Amniotic stem cell (primary cell): ENCODE data around the gene TEX264.

Experiments used
- DNase-seq: peaks from one replicate; lab custom pipeline; 2025; lab: John Stamatoyannopoulos, UW

TEX264 gene

DNA sequence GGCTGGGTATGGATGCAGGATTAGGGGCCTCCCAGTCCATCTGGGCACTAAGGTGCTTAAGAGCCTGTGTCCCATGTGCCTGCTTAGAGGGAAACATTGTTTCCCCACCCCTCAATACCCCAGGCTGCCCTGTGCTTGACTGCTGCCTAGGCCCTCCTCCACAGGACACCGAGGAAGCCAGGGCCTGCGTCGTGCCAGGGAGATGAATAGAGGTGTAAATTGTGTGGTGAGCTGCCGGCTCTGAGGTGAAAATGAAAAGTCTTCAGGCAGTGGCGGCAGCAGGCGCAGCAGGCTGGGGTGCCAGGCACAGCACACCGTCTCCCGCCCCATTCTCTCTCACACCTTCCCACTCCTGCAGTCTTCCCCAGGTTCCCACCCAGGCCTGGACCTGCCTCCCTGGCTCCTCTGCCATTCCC is 21.9 kb downstream of the TEX264 start:
- no peak for DNase-seq

- DNase-seq: no peak
These were observed 25.9 kb downstream of the TEX264 start for GRCh38 chr3:51696954-51697353.

DNA sequence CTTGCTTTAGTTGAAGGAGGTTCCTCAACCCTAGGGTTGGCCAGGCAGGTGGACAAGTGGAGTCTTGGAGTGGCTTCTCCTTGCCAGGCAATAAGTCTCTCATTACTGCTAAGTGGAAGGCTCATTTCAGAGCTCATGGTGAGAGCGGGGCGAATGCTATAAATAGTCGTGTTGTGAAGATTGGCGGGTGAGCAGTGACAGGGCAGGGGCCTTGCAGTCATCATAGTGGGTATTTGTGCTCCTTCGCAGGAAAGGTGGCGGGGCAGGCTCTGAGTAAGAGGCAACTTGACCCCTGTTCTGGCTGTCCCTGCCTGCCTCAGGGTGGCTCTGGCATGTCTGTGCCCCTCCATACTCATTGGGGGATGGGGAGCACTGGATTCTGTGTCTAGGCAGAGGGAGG is 27.2 kb downstream of the TEX264 start:
- no peak for DNase-seq

DNA sequence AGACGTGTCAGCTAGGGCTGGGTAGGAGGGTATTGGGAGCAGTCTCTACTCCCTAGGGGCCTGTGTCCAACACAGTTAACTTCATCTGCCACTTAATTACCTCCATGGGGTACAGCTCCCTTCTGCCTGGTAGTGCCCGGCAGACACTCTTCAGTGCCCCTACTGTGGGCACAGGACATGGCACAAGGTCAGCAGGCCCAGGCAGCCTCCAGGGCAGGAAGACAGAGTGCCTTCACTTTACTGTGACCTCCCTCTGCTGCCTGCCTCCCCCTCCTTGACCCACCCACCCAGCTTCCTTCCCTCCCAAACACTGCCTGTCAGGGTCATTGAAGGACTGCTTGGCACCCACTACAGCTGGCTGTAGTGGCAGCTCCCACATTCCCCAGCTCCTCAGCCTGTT is 29.4 kb downstream of the TEX264 start:
- DNase-seq: no peak

DNA sequence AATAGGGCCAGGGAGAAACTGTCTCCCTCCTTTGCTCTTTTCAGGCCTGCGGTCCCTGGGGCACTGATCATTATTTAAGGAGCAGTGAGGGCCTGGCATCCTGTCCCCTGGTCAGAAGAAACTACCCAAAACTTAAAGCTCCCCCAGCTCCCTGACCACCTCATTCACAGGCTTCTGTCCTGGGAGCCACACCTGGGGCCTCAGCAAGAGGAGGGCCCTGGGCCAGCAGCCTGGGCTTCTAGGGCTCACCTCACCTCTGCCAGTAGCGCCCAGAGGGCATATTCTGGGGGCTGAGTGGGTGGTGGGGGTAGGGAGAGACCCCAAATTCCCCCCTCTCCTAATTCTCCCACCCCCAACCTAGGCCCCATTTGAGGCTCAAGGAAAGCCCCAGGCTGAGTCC is 31.1 kb downstream of the TEX264 start:
- DNase-seq: no peak

DNA sequence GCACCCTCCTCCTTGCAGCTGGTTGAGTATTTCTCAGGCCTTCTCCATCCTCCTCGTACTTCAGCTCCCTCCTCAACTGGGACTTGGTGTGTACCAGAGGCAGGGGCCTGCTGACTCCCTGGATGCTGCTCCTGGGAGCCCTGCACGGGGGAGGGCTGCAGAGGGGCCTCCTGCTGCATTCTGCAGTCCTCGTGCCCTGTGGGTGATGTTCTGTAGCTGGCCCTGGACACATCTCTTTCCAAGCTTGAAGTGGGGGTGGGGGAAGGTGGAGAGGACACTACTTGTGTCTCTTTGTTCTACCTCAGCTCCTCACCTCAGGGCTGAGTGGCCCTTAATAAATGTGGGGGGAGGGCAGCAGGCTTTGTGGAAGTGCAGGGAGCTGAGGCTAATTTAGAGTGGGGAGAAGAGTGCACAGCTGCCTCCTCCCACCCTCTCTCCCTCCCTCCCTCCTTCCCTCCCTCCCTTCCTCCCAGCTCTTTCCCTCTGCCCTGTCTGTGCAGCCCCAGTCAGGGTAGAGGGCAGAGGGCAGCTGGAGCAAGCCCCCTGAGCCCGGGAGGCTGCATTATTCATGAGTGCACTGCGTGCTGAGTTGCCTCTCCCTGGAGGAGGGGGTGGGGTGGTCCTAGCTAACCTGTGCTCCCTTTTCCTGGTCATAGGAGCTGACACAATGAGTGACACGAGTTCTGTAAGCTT is 32.2 kb downstream of the TEX264 start:
- DNase-seq: no peak

GRCh38 chr3:51703761-51704510 is 32.9 kb downstream of the TEX264 start:
- DNase-seq: no peak

DNA sequence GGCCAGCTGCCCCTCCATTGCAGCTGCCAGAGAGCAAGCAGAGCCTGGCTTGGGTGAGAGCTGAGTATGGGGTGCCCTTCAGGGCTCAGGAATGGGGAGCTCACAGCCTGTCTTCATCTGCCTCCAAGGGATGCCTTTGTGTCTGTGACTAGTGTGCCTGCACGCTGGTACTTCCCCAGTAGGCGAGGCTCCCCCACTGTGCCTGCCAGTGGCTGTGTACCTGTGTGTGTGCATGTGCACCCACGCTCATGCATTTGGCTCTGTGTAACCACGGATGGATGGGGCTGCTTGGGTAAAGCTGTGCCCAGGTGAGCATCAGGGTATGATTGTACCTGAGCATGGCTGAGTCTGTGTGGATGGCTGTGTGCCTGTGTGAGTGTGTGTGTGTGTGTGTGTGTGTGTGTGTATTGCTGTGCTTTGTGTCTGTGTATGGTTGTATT is 33.5 kb downstream of the TEX264 start:
- no peak for DNase-seq

- no peak for DNase-seq
These were observed 34.4 kb downstream of the TEX264 start for GRCh38 chr3:51705276-51706020.

DNA sequence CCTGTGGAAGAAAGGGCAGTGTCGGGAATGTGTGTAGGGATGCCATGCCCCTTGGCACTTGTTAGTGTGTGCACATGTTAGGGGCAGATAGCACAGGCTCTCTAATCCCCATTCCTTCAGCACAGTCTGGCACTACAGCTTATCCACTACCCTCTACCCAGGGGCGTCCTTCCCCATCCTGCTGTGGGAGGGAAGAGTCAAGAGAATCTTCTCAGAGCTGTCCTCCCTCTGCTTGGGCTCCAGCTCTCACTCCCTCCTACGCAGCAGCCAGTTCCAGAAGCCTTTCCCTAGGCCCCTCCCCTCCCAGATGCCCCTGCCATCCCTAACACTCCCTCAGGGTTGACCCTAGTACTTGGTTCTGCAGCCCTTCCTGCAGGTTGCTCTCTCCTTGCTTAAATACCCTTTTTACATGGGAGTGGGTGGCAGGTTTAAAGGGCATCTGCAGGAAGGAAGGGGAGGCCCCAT is 35.0 kb downstream of the TEX264 start:
- DNase-seq: no peak

- DNase-seq: peak; percentile 61
These were observed 36.0 kb downstream of the TEX264 start, which contains the start of gene GRM2 for GRCh38 chr3:51706788-51707731. Gene GRM2 (plus strand): TSS chr3:51707068. CDS start chr3:51708984, 1,916 bp downstream.

- no peak for DNase-seq
These were observed 37.3 kb downstream of the TEX264 start for GRCh38 chr3:51708216-51708845.

DNA sequence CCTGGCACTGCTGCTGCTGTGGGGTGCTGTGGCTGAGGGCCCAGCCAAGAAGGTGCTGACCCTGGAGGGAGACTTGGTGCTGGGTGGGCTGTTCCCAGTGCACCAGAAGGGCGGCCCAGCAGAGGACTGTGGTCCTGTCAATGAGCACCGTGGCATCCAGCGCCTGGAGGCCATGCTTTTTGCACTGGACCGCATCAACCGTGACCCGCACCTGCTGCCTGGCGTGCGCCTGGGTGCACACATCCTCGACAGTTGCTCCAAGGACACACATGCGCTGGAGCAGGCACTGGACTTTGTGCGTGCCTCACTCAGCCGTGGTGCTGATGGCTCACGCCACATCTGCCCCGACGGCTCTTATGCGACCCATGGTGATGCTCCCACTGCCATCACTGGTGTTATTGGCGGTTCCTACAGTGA is 38.0 kb downstream of the TEX264 start:
- no peak for DNase-seq

DNA sequence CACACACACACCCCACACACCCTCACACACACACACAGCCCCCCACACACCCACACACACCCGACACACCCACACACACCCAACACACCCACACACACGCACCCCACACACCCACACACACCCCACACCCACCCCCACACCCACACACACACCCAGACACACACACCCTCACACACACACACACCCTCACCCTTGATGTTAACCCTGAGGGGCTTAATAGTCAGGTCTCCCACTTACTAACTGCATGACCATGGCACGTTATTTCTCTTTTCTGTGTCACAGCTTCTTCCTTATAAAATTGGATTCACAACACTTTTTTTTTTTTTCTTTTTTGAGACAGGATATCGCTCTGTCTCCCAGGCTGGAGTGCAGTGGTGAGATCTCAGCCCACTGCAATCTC is 38.6 kb downstream of the TEX264 start:
- DNase-seq: no peak

- no peak for DNase-seq
These were observed 39.7 kb downstream of the TEX264 start for GRCh38 chr3:51710631-51711351.

DNA sequence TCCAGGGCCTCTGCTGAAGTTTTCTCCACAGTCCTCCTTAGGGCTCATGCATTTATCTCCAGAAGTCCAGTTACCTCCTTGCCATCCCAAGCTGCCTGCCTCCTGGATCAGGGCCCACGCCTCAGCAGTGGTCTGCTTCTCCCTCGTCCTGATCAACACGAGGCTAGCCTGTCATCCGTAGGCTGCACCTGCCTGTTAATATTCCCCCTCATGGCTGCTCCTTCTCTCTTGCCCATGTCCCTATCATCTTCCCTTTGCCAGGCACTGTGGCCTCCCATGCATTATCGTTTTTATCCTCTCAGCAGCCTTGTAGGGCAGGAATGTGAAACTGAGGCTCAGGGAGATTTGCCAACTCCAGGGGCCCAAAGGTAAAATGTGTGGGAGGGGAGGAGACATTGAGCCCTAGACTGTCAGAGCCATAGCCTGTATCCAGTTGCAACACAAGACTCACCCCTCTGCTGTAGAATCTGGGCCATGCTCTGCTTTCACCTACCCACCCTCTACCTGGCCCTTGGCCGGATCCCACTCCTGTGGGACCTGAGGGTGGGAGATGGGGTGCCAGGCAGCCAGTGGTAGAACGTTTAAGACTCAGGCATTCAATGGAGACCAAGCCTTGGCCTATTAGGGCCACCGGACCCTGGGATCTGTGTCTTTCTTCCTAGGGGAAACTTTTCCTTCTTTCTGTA is 40.4 kb downstream of the TEX264 start:
- no peak for DNase-seq

DNA sequence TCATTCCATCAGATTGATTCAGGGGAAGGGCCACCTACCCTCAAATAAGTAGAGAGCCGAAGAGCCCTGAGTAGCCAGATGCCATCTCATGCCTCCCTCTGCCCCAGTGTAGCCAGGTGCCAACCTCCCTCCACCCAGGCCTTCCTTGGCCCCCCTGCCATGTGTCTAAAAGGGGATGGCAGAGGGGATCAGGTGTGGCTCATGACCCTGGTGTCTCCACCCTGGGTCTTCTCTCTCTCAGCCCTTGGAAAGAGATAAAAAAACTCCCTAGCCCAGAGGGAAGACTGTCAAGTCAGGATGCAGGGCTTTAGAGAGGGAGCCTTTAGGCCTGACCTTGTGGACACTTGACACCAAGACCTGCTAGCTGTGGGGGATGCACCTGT is 41.0 kb downstream of the TEX264 start:
- no peak for DNase-seq

- DNase-seq: no peak
These were observed 41.5 kb downstream of the TEX264 start for GRCh38 chr3:51712511-51712931.

DNA sequence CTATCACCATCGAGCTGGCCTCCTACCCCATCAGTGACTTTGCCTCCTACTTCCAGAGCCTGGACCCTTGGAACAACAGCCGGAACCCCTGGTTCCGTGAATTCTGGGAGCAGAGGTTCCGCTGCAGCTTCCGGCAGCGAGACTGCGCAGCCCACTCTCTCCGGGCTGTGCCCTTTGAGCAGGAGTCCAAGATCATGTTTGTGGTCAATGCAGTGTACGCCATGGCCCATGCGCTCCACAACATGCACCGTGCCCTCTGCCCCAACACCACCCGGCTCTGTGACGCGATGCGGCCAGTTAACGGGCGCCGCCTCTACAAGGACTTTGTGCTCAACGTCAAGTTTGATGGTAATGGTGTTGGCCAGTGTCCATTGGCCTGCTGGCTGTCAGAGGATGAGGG is 41.9 kb downstream of the TEX264 start:
- no peak for DNase-seq
